GM18951 (cell line): ENCODE data around the gene PRRT4.

ENCODE experiments used
- POLR2A ChIP-seq: IDR thresholded peaks from 4 replicates; pipeline ENCODE4 v1.6.1; 2011; ENCODE audit warnings: mild to moderate bottlenecking; ENCODE audit not compliant: insufficient read length, insufficient read depth; ENCODE audit errors: extremely low read depth
- in situ Hi-C: fragments of 300-500 bp; cut with MboI; formaldehyde crosslinking; loops from one replicate; pipeline ENCODE4 v1.12.0; 2022; ENCODE audit warnings: low sequenced_read_pairs, mixed read lengths, inconsistent platforms; ENCODE audit not compliant: unreplicated experiment

The PRRT4 gene

DNA sequence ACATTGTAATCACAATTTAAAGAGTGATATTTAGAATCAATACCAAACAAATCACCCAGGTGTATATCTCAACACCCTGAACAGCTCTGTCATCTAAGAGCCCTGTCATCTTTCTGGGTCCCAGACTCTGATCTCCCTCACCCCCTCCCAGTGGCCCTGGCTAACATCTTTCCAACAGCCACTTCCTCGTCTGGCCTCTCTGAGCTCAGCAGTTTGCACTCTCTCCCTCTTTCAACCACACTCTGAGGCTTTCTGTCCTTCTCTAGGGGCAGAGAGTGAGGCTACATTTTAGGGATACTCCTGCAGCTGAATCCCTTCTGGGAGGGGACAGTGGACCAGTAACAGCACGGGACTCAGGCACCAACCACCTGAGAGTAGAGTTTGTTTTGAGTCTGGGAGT, 17.1 kb upstream of the PRRT4 start:
- TF ChIP-seq POLR2A = no peak
- in situ Hi-C loops = no loop called here

DNA sequence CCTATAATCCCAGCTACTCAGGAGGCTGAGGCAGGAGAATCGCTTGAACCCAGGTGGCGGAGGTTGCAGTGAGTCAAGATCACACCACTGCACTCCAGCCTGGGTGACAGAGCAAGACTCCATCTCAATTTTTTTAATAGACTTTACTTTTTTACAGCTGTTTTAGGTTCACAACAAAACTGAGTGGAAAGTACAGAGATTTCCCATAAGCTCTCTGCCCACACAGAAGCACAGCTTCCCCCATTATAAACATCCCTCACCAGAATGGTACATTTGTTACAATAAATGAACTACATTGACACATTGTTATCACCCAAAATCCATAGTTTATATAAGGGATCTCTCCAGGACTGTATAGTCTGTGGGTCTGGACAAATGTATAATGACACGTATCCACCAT, 14.6 kb upstream of the PRRT4 start:
- in situ Hi-C loops = no loop called here
- no peak for TF ChIP-seq POLR2A

DNA sequence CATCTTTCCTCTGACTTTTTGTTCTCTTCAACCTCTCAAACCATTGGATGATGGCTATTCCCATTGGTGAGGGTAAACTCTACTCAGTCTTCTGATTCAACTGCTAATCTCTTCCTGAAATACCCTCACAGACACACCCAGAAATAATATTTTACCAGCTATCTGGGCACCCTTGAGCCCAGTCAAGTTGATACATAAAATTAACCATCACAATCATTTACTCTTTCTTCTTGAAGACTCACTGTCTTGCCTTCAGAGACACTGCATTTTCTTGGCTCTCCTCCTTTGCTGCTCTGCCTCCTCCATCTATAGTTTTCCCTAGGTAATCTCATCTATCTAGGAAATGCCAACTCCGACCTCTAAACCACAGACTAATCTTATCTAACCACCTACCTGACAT, 12.6 kb upstream of the PRRT4 start:
- TF ChIP-seq POLR2A = no peak
- in situ Hi-C loops = no loop called here

DNA sequence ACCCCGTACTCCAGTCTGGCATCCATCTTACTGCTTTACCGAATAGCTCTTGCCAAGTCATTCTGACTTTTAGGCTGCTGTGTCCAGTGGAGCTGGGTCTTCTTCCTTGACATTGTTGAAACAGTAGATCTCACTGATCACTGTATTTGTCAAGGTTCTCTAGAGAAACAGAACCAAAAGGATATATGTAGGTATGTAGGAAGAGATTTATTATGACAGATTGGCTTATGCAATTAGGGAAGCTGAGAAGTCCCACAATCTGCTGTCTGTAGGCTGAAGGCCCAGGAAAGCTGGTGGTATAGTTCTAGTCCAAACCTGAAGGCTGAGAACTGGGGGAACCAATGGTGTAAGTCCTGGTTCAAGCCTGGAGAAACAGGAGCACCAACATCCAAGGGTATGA, 12.1 kb upstream of the PRRT4 start:
- in situ Hi-C loops = no loop called here
- TF ChIP-seq POLR2A = no peak

DNA sequence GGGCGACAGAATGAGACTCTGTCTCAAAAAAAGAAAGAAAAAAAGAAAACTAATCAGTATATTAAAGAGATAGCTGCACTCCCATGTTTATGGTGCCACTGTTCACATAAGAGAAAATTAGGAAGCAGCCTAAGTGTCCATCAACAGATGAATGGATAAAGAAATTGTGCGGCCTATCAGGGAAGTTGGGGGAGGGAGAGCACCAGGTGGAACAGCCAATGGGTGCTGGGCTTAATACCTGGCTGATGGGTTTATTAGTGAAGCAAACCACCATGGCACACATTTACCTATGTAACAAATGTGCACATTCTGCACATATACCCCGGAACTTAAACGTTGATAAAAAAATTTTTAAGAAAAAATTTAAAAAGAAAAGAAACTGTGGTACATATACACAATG, 9.0 kb upstream of the PRRT4 start:
- in situ Hi-C loops = no loop called here
- TF ChIP-seq POLR2A = no peak

DNA sequence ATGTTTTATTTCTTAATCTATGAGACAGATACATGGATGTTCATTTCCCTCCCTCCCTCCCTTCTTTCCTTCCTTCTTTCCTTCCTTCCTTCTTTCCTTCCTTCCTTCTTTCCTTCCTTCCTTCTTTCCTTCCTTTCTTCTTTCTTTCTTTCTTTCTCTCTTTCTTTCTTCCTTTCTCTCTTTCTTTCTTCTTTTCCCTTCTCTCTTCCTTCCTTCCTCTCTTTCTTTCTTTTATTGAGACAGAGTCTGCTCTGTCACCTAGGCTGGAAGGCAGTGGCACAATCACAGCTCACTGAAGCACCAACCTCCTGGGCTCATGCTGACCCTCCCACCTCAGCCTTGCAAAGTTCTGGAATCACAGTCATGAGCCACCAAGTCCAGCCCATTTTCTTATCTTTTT, 5.5 kb upstream of the PRRT4 start:
- in situ Hi-C loops = no loop called here
- TF ChIP-seq POLR2A = no peak

DNA sequence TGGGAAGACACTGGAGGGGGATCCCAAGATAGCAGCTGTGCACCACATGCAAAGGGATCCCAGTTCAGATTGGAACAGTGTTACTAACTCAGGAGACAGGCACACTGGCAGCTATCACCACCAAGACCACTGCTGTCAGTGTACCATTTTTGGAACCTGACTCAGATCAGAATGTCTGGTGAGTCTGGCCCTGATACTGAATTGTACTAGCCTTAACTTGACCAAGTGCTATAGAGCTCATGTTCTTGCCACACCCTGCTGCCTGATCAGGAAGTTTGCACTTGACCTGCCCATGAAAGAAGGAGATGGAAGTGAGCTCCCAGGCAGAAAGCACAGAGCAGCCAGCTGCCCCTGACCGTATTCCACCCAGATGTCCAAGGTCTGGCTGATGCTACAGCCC, 4.8 kb upstream of the PRRT4 start:
- no peak for TF ChIP-seq POLR2A
- in situ Hi-C loops = no loop called here

DNA sequence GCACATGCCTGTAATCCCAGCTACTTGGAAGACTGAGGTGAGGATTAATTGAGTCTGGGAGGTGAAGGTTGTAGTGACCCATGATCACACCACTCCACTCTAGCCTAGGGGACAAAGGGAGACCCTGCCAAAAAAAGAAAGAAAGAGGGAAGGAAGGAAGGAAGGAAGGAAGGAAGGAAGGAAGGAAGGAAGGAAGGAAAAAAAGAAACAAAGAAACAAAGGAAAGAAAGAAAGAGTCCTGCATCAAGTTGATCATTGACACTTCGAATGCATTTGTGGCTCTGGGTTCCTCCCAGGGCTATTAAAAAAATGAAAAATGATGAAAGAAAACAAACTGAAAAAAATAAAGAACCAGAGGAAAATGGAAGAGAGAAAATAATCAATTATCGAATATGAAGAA, 3.9 kb upstream of the PRRT4 start:
- no peak for TF ChIP-seq POLR2A
- in situ Hi-C loops = no loop called here

DNA sequence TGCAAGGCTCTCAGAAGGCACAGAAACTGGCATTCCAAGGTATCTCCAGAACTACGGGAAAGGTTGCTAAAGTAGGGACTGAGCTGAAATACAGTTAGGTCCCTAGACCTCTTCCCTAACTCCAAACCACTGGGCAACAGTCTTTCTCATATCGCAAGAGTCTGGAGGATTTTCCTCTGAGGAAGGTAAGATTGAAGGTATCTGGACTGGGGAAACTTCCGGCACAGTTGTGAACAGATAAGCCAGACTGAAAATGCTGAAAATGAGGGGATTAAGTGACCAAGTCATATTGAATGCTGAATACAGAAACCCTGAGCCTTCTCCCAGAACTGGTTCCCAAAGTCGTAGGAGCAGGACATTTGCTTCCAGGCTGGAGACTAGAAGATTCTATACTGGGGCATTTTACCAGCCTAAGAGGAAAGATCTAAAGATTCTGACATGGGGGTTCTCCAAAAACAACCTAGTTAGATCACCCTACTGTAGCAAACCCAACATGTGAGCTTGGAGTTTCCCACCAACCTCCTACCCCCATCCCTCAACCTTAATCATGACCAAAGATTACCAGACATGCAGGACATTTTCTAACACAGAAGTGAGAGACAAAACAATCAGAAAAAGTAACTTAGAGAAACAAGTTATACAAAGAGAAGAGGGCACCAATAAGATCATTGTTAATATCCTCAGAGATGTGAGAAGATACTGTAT, 2.8 kb upstream of the PRRT4 start:
- TF ChIP-seq POLR2A = no peak
- in situ Hi-C loops = no loop called here

DNA sequence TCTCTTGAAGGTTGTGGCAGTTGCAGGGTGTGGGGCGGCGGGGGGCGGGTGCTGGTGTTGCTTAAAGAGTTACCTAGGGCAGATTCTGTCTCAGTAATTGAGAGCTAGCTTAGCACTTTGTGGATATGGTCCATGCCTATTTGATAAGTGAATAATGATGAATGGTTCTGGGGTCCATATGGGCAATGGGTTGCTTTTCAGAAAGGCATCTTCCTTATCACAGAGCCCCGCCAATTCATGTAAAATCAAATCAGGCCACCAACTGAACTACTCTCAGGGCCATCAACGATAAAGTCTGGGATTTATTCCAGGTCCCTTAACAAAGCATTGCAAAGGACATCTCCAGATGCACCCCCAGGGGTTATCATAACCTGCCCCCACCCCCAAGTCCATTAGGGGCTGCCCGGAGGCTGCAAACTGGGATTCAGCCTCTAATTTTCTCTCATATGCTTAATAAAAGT, 1.8 kb upstream of the PRRT4 start:
- TF ChIP-seq POLR2A = no peak
- in situ Hi-C loops = no loop called here

DNA sequence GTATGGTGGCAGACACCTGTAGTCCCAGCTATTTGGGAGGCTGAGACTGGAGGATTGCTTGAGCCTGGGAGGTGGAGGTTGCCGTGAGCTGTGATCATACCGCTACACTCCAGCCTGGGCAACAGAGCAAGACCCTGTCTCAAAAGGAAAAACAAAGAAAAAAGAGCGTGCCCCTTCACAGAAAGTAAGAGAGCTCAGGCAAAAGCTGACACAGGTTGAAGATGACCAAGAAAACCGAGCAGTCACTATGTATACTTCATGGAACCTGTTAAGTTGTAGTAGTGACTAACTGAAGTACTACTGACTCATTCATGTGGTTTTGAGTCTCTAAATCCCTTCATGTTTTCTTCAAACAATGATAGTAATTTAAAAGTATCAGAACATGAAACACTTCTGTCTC, 1.2 kb upstream of the PRRT4 start:
- TF ChIP-seq POLR2A = no peak
- in situ Hi-C loops = no loop called here

DNA sequence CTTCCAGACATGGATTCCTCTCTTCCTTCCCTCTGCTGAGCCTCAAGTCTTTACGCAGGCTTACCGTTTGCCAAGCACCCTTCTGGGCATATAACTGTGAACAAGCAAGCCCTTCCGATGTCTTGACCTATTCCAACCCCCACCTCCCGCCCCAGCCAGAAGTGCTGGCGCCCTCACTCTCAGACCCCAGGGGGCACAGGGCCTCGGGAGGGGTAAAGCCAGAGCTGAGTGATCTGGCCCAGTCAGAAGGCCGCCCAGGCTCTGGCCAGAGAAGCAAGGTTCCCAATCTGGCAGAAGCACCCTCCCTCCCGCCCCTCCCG, 1.2 kb downstream of the PRRT4 start:
- in situ Hi-C loops = no loop called here
- TF ChIP-seq POLR2A = no peak

DNA sequence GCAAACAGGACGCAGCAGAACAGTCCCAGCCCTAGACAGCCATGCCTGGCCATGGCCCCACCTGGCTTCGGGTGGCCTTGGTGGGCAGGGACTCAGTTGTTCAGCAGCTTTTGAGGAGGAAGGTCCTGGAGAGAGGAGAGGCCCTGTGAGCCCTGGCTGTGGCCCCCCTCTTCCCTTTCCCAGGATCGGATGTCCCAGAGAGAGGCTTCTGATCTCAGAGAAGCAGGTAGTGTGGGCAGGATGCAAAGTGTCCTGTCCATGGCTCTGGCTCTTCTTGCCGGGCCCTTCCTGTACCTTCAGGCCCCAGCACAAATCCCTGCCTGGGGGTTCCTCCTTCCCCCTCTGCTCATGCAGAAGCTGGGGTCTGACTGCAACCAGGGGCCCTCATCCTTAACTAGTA, 1.6 kb downstream of the PRRT4 start:
- in situ Hi-C loops = no loop called here
- no peak for TF ChIP-seq POLR2A

DNA sequence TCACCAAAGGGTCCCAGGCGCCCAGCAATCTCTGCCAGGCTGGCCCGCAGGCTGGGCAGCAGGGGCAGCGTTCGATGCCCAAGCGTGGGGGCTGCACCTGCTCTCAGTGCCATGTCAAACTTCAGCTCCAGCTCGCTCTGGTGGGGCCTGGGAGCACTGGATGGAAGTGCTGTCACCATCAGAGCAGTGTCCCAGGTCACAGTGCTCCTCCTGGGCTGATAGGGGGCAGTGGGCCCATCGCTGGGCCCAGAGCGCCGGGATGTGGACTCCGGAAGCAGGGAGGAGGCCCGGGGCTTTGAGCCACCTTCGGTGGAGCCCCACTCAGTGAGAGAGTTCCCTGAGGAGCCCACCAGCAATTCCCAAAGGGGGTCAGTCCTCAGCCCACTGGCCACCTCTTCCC, 2.2 kb downstream of the PRRT4 start:
- no peak for TF ChIP-seq POLR2A
- in situ Hi-C loops = no loop called here

DNA sequence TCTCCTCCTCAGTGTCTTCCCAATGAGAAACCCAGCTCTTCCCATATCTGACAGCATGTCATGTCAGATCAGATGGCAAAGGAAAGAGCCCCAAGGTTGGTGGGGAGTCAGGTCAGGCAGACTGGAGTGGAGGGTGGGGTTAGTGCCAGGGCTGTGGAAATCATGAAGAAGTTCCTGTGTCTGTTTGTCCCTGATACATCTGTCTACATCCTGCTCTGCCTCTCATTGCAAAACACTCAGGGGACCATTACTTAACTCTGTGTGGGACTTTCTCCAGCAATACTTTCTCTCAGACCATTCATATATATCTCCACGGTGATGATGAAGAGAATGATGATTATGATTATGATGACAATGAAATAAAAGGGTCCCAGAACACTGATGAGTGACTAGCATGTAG, 3.3 kb downstream of the PRRT4 start:
- no peak for TF ChIP-seq POLR2A
- in situ Hi-C loops = no loop called here
